ENCODE data around the gene ABLIM2.
A peak's percentile ranks its signal among the peaks of the same experiment; 100 is the strongest.

ABLIM2 gene

GRCh38 chr4:8131210-8131609 lies 27.4 kb downstream of the ABLIM2 start:
- peaks cover 31% of the 10 kb centered on the region for H3K4me1 Mint-ChIP-seq
- no peak overlapping the region for H3K4me3 Mint-ChIP-seq
- no peak overlapping the region for H3K27ac Mint-ChIP-seq
- DNase-seq = no peak
- no peaks in the 10 kb centered on the region for H3K36me3 Mint-ChIP-seq (ENCODE audit: low read depth)
- no peaks in the 10 kb centered on the region for H3K9me3 Mint-ChIP-seq
- TF ChIP-seq, protein P1, sequence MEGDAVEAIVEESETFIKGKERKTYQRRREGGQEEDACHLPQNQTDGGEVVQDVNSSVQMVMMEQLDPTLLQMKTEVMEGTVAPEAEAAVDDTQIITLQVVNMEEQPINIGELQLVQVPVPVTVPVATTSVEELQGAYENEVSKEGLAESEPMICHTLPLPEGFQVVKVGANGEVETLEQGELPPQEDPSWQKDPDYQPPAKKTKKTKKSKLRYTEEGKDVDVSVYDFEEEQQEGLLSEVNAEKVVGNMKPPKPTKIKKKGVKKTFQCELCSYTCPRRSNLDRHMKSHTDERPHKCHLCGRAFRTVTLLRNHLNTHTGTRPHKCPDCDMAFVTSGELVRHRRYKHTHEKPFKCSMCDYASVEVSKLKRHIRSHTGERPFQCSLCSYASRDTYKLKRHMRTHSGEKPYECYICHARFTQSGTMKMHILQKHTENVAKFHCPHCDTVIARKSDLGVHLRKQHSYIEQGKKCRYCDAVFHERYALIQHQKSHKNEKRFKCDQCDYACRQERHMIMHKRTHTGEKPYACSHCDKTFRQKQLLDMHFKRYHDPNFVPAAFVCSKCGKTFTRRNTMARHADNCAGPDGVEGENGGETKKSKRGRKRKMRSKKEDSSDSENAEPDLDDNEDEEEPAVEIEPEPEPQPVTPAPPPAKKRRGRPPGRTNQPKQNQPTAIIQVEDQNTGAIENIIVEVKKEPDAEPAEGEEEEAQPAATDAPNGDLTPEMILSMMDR (IDR thresholded peaks at IDR 0.05) = no peak
- peaks cover 21% of the 10 kb centered on the region for H3K27me3 Mint-ChIP-seq (ENCODE audit: low read depth, poor library complexity)

GRCh38 chr4:8130346-8131066 lies 28.1 kb downstream of the ABLIM2 start:
- Mint-ChIP-seq H3K9me3 (no peaks in the 10 kb centered on the region), H3K4me1 (peaks cover 31% of the 10 kb centered on the region), H3K27ac (no peak overlapping the region), H3K4me3 (no peak overlapping the region), H3K36me3 (ENCODE audit: low read depth) (no peaks in the 10 kb centered on the region), H3K27me3 (ENCODE audit: low read depth, poor library complexity) (peaks cover 18% of the 10 kb centered on the region)
- TF ChIP-seq, protein P1 (IDR thresholded peaks at IDR 0.05) = no peak
- no peak for DNase-seq

DNA sequence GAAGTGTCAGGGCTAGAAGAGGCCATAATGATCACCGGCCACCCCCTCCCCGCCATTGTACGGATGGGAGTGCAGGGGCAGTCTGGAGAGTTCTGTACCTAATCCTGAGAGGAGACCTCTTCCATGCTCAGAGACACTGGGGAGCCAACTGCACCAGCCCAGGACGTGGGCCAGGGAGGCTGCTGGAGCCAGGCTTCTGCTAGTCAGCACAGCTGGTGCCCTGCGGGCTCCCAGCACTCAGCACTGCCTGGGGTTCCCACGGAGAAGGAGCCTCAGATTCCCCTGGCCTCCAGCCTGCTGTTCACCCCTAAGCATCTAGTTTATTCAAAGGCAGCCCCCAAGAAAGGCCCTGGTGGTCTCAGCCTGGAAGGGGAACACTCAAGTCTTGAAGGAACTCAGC lies 28.8 kb downstream of the ABLIM2 start:
- Mint-ChIP-seq H3K9me3 (no peaks in the 10 kb centered on the region), H3K4me1 (peaks cover 31% of the 10 kb centered on the region), H3K27ac (no peak overlapping the region), H3K4me3 (no peak overlapping the region), H3K27me3 (ENCODE audit: low read depth, poor library complexity) (peaks cover 18% of the 10 kb centered on the region), H3K36me3 (ENCODE audit: low read depth) (no peaks in the 10 kb centered on the region)
- DNase-seq = no peak
- TF ChIP-seq, protein P1 (IDR thresholded peaks at IDR 0.05) = no peak

- H3K4me1 Mint-ChIP-seq = peaks cover 30% of the 10 kb centered on the region
- TF ChIP-seq, protein P1 (IDR thresholded peaks at IDR 0.05) = no peak
- no peak for DNase-seq
- H3K4me3 Mint-ChIP-seq = no peak overlapping the region
- no peak overlapping the region for H3K27ac Mint-ChIP-seq
- peaks cover 14% of the 10 kb centered on the region for H3K27me3 Mint-ChIP-seq (ENCODE audit: low read depth, poor library complexity)
- no peaks in the 10 kb centered on the region for H3K36me3 Mint-ChIP-seq (ENCODE audit: low read depth)
- H3K9me3 Mint-ChIP-seq = no peaks in the 10 kb centered on the region
Measured at GRCh38 chr4:8129136-8129535, 29.5 kb downstream of the ABLIM2 start.

DNA sequence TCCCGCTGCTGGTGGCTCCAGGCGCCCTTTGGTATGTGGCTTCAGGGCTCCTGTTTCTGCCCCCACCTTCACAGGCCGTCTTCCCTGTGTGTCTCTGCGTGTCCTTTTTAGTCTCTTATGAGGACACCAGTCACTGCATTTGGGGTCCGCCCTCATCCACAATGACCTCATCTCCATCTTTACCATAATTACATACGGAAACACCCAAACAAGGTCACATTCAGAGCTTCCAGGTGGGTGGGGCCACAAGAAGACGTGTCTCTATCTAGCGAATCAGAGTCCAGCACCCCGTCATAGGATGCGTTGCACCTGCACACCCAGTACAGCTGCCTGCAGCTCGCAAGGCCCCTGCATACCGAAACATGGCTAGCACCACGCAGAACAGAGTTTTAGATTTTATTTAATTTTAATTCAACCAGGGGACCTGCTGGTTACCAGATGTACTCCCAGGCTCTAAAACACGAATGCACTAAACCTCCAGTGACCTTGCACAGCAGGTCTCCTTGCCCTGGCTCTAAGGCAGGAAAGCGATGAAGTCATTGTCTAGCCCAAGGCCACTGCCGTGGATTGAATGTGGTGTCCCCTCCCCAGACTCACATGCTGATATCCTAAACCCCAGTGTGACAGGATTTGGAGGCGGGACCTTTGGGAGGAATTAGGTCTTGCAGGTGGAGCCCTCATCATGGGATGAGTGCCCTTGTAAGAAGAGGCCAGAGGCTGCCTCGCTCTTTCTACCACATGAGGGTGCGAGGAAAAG lies 30.3 kb downstream of the ABLIM2 start:
- H3K9me3 Mint-ChIP-seq = no peaks in the 10 kb centered on the region
- H3K27ac Mint-ChIP-seq = no peak overlapping the region
- DNase-seq = peak; percentile 28
- H3K36me3 Mint-ChIP-seq (ENCODE audit: low read depth) = no peaks in the 10 kb centered on the region
- H3K4me3 Mint-ChIP-seq = no peak overlapping the region
- peaks cover 10% of the 10 kb centered on the region for H3K27me3 Mint-ChIP-seq (ENCODE audit: low read depth, poor library complexity)
- H3K4me1 Mint-ChIP-seq = peaks cover 30% of the 10 kb centered on the region
- TF ChIP-seq, protein P1 (IDR thresholded peaks at IDR 0.05) = no peak
